Measurements from ENCODE around the gene PEDS1. TPM values are rescaled to one million over a fixed set of nuclear protein-coding genes. Genes with fewer than 3 reads are reported as not detected.

The PEDS1 gene
- total and polyA plus RNA-seq, 2 of the 13 experiments (the other 11 are each of a cell fraction or from before 2014, with no cell fraction given): 30.5 to 93.9 TPM

- no peak for TF ChIP-seq ZNF883 (CRISPR knock-in tag; IDR thresholded peaks at IDR 0.05; ENCODE audit: not compliant biosample characterization)
- no peak; the same call in 1 of the 2 replicates for TF ChIP-seq HOXD1 (CRISPR knock-in tag; IDR thresholded peaks at IDR 0.05)
- TF ChIP-seq DNMT1 (CRISPR knock-in tag; IDR thresholded peaks at IDR 0.05): no peak
- TF ChIP-seq ZSCAN30 (CRISPR knock-in tag; IDR thresholded peaks at IDR 0.05): no peak
- TF ChIP-seq ZFP36 (IDR thresholded peaks at IDR 0.05; ENCODE audit: borderline replicate concordance, low read depth, low read length, partially characterized antibody): no peak
- TF ChIP-seq KDM3A (CRISPR knock-in tag; IDR thresholded peaks at IDR 0.05; ENCODE audit: low read depth): no peak
- TF ChIP-seq ZNF205 (CRISPR knock-in tag; IDR thresholded peaks at IDR 0.05): no peak
- TF ChIP-seq ZNF563 (CRISPR knock-in tag; IDR thresholded peaks at IDR 0.05): no peak
- no peak for TF ChIP-seq RAD51 (IDR thresholded peaks at IDR 0.05; ENCODE audit: borderline replicate concordance)
- TF ChIP-seq, protein P1, sequence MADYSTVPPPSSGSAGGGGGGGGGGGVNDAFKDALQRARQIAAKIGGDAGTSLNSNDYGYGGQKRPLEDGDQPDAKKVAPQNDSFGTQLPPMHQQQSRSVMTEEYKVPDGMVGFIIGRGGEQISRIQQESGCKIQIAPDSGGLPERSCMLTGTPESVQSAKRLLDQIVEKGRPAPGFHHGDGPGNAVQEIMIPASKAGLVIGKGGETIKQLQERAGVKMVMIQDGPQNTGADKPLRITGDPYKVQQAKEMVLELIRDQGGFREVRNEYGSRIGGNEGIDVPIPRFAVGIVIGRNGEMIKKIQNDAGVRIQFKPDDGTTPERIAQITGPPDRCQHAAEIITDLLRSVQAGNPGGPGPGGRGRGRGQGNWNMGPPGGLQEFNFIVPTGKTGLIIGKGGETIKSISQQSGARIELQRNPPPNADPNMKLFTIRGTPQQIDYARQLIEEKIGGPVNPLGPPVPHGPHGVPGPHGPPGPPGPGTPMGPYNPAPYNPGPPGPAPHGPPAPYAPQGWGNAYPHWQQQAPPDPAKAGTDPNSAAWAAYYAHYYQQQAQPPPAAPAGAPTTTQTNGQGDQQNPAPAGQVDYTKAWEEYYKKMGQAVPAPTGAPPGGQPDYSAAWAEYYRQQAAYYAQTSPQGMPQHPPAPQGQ (CRISPR knock-in tag; IDR thresholded peaks at IDR 0.05; ENCODE audit: borderline replicate concordance): no peak
- TF ChIP-seq MTA3 (CRISPR knock-in tag; IDR thresholded peaks at IDR 0.05): no peak
- TF ChIP-seq LCORL (IDR thresholded peaks at IDR 0.05): no peak
- peak; percentile 91; the same call in 1 of the 2 replicates for TF ChIP-seq LCORL (CRISPR knock-in tag; IDR thresholded peaks at IDR 0.05)
- TF ChIP-seq ZNF569 (CRISPR knock-in tag; IDR thresholded peaks at IDR 0.05; ENCODE audit: borderline replicate concordance): no peak
- peak; percentile 60; the same call in 1 of the 2 replicates for TF ChIP-seq CERS6 (CRISPR knock-in tag; IDR thresholded peaks at IDR 0.05)
- TF ChIP-seq PAXIP1 (CRISPR knock-in tag; conservative IDR thresholded peaks at IDR 0.05): peak; percentile 71
- TF ChIP-seq FOXA3 (CRISPR knock-in tag; IDR thresholded peaks at IDR 0.05): peak; percentile 45; the same call in 1 of the 2 replicates
- TF ChIP-seq, protein P2, sequence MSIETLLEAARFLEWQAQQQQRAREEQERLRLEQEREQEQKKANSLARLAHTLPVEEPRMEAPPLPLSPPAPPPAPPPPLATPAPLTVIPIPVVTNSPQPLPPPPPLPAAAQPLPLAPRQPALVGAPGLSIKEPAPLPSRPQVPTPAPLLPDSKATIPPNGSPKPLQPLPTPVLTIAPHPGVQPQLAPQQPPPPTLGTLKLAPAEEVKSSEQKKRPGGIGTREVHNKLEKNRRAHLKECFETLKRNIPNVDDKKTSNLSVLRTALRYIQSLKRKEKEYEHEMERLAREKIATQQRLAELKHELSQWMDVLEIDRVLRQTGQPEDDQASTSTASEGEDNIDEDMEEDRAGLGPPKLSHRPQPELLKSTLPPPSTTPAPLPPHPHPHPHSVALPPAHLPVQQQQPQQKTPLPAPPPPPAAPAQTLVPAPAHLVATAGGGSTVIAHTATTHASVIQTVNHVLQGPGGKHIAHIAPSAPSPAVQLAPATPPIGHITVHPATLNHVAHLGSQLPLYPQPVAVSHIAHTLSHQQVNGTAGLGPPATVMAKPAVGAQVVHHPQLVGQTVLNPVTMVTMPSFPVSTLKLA (IDR thresholded peaks at IDR 0.05): no peak
- no peak for TF ChIP-seq ZC3H13 (CRISPR knock-in tag; IDR thresholded peaks at IDR 0.05)
- TF ChIP-seq, protein P3, sequence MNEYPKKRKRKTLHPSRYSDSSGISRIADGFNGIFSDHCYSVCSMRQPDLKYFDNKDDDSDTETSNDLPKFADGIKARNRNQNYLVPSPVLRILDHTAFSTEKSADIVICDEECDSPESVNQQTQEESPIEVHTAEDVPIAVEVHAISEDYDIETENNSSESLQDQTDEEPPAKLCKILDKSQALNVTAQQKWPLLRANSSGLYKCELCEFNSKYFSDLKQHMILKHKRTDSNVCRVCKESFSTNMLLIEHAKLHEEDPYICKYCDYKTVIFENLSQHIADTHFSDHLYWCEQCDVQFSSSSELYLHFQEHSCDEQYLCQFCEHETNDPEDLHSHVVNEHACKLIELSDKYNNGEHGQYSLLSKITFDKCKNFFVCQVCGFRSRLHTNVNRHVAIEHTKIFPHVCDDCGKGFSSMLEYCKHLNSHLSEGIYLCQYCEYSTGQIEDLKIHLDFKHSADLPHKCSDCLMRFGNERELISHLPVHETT (CRISPR knock-in tag; conservative IDR thresholded peaks at IDR 0.05): no peak
- TF ChIP-seq ERF (CRISPR knock-in tag; IDR thresholded peaks at IDR 0.05): no peak
- TF ChIP-seq SMYD3 (CRISPR knock-in tag; IDR thresholded peaks at IDR 0.05): peak; percentile 46; the same call in 1 of the 2 replicates
Observed at GRCh38 chr20:50187403-50188051, 34.0 kb upstream of the PEDS1 start (continued).

All from HepG2 (cell line).